ENCODE results near the gene TRIM17. TPM values are rescaled to one million over a fixed set of nuclear protein-coding genes. Genes with fewer than 3 reads are reported as not detected.
A peak's percentile ranks its signal among the peaks of the same experiment; 100 is the strongest.

TRIM17 gene
- total RNA-seq, 1 experiment from 2014 or later, result not detected

DNA sequence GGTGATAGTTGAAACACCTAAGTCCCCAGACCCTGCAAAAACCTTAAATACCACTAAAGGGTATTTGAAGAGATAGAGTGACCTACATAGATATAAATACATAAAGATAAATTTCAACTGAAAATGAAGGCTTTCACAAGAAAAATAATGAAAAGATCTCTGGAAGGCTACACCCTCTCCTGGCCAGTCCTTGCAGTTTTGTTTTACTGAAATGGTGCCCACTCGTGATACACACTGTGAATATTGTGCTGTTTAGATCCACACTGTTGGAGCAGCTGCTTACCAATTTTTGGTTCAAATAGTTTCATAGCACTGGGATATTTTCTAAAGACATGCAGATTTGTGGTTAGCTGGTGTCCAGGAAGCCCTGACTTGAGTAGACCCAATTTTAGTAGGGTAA lies 39.1 kb upstream of the TRIM17 start:
- peak overlapping the region; percentile 85 for H3K4me2 ChIP-seq (ENCODE audit: low read length)
- no peaks in the 10 kb centered on the region for H3F3A ChIP-seq (ENCODE audit: low read length, unreplicated experiment)
- POLR2A ChIA-PET (ENCODE audit: unreplicated experiment), result no interaction called here
- no peak overlapping the region for H2AFZ ChIP-seq (ENCODE audit: low read length)
- H3K36me3 ChIP-seq (ENCODE audit: low read depth, low read length), result no peaks in the 10 kb centered on the region
- ATAC-seq, result no peak
- no peak overlapping the region for H3K27ac ChIP-seq (ENCODE audit: low read length)
- H3K4me3 ChIP-seq (ENCODE audit: low read length), result peak overlapping the region; percentile 87
- intact Hi-C loops (cut with micrococcal nuclease), result loop anchor here (1.0 to 5.0 kb wide), 7 partner anchors 59 to 324 kb away; partner anchors contain the start of gene IBA57
- H3K9ac ChIP-seq (ENCODE audit: low read length), result peak overlapping the region; percentile 80; the same call in 1 of the 2 replicates
- no peaks in the 10 kb centered on the region for H3K9me2 ChIP-seq (replicated peaks; ENCODE audit: low read length)
- no TSS peak for BruUV-seq (replicated peaks)
- peaks cover 15% of the 10 kb centered on the region; the same call in 1 of the 2 replicates for H3K4me1 ChIP-seq (ENCODE audit: insufficient read depth, low read length)
- peaks cover 29% of the 10 kb centered on the region for H3K79me2 ChIP-seq (ENCODE audit: low read length)
- peaks cover 15% of the 10 kb centered on the region for H4K20me1 ChIP-seq (ENCODE audit: low read length)
- H3K27me3 ChIP-seq (ENCODE audit: low read length), result no peaks in the 10 kb centered on the region
- DNase-seq, result peak; percentile 42
- TF ChIP-seq, protein P1, sequence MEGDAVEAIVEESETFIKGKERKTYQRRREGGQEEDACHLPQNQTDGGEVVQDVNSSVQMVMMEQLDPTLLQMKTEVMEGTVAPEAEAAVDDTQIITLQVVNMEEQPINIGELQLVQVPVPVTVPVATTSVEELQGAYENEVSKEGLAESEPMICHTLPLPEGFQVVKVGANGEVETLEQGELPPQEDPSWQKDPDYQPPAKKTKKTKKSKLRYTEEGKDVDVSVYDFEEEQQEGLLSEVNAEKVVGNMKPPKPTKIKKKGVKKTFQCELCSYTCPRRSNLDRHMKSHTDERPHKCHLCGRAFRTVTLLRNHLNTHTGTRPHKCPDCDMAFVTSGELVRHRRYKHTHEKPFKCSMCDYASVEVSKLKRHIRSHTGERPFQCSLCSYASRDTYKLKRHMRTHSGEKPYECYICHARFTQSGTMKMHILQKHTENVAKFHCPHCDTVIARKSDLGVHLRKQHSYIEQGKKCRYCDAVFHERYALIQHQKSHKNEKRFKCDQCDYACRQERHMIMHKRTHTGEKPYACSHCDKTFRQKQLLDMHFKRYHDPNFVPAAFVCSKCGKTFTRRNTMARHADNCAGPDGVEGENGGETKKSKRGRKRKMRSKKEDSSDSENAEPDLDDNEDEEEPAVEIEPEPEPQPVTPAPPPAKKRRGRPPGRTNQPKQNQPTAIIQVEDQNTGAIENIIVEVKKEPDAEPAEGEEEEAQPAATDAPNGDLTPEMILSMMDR (conservative IDR thresholded peaks at IDR 0.05; ENCODE audit: low read depth, low read length), result peak; percentile 62
- no peak for TF ChIP-seq EZH2 (IDR thresholded peaks at IDR 0.05; ENCODE audit: low read length, unreplicated experiment)
- no peaks in the 10 kb centered on the region for H3K9me3 ChIP-seq (ENCODE audit: low read length)
- CTCF ChIA-PET, result no interaction called here

DNA sequence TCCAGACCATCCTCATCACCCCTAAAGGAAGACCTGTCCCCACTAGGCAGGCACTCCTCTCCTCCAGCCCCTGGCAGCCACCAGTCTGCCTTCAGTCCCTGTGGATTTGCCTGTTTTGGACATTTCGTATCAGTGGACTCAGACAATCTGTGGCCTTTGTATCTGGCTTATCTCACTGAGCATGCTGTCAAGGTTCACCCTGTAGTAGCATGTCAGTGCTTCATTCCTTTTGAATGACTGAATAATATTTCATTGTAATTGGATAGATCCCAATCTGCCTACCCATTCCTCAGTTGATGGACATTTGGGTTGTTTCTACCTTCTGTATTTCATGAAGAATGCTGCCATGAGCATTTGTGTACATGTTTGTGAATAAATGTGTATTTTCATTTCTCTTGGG lies 37.6 kb upstream of the TRIM17 start:
- no peak overlapping the region for H3K27ac ChIP-seq (ENCODE audit: low read length)
- TF ChIP-seq EZH2phosphoT487 (IDR thresholded peaks at IDR 0.05; ENCODE audit: borderline replicate concordance, low read length) (no peak), EZH2 (IDR thresholded peaks at IDR 0.05; ENCODE audit: low read length, unreplicated experiment) (no peak)
- TF ChIP-seq, protein P1 (conservative IDR thresholded peaks at IDR 0.05; ENCODE audit: low read depth, low read length), result no peak
- peaks cover 15% of the 10 kb centered on the region for H4K20me1 ChIP-seq (ENCODE audit: low read length)
- H3K27me3 ChIP-seq (ENCODE audit: low read length), result no peaks in the 10 kb centered on the region
- intact Hi-C loops (cut with micrococcal nuclease), result no loop called here
- H3K36me3 ChIP-seq (ENCODE audit: low read depth, low read length), result no peaks in the 10 kb centered on the region
- ATAC-seq, result no peak
- no peaks in the 10 kb centered on the region for H3K9me3 ChIP-seq (ENCODE audit: low read length)
- ChIA-PET POLR2A (ENCODE audit: unreplicated experiment) (no interaction called here), CTCF (no interaction called here)
- no peak for DNase-seq
- no peak overlapping the region for H3K9ac ChIP-seq (ENCODE audit: low read length)
- no peak overlapping the region for H2AFZ ChIP-seq (ENCODE audit: low read length)
- peaks cover 29% of the 10 kb centered on the region for H3K79me2 ChIP-seq (ENCODE audit: low read length)
- H3K9me2 ChIP-seq (replicated peaks; ENCODE audit: low read length), result no peaks in the 10 kb centered on the region
- H3K4me3 ChIP-seq (ENCODE audit: low read length), result no peak overlapping the region
- BruUV-seq (replicated peaks), result no TSS peak
- H3F3A ChIP-seq (ENCODE audit: low read length, unreplicated experiment), result no peaks in the 10 kb centered on the region
- no peak overlapping the region for H3K4me2 ChIP-seq (ENCODE audit: low read length)
- H3K4me1 ChIP-seq (ENCODE audit: insufficient read depth, low read length), result peaks cover 9% of the 10 kb centered on the region; the same call in 1 of the 2 replicates

DNA sequence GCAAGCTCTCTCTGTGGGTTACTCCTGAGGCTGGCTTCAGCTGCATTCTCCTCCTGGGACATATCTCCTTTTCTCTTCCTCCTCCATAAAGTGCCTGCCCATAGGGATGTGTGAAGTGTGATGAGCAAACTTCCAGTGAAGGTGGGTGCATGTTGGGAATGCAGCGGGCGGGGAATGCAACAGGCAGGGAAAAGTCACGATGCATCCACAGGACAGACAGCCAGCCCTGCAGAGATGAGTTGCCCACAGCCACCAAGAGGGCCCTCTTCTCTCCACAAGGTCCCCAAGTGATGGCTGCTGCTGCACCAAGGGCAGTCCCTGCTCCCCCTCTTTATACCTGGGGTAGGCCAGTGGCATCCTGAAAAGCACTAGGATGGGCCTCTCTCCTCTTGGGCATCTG lies 37.0 kb upstream of the TRIM17 start:
- POLR2A ChIA-PET (ENCODE audit: unreplicated experiment), result no interaction called here
- intact Hi-C loops (cut with micrococcal nuclease), result no loop called here

More for the DNA sequence above, 37.0 kb upstream of the TRIM17 start:
- no peaks in the 10 kb centered on the region for H3K36me3 ChIP-seq (ENCODE audit: low read depth, low read length)
- H3K9me2 ChIP-seq (replicated peaks; ENCODE audit: low read length), result no peaks in the 10 kb centered on the region
- no peak overlapping the region for H3K9ac ChIP-seq (ENCODE audit: low read length)
- TF ChIP-seq EZH2 (IDR thresholded peaks at IDR 0.05; ENCODE audit: low read length, unreplicated experiment), result no peak
- TF ChIP-seq, protein P1 (conservative IDR thresholded peaks at IDR 0.05; ENCODE audit: low read depth, low read length), result no peak
- TF ChIP-seq EZH2phosphoT487 (IDR thresholded peaks at IDR 0.05; ENCODE audit: borderline replicate concordance, low read length), result no peak
- no peak overlapping the region for H3K4me3 ChIP-seq (ENCODE audit: low read length)
- DNase-seq, result no peak
- CTCF ChIA-PET, result no interaction called here
- H3K79me2 ChIP-seq (ENCODE audit: low read length), result peaks cover 29% of the 10 kb centered on the region
- H2AFZ ChIP-seq (ENCODE audit: low read length), result no peak overlapping the region
- peaks cover 9% of the 10 kb centered on the region; the same call in 1 of the 2 replicates for H3K4me1 ChIP-seq (ENCODE audit: insufficient read depth, low read length)
- no peaks in the 10 kb centered on the region for H3K27me3 ChIP-seq (ENCODE audit: low read length)
- no TSS peak for BruUV-seq (replicated peaks)
- H3F3A ChIP-seq (ENCODE audit: low read length, unreplicated experiment), result no peaks in the 10 kb centered on the region
- H4K20me1 ChIP-seq (ENCODE audit: low read length), result peaks cover 15% of the 10 kb centered on the region
- H3K27ac ChIP-seq (ENCODE audit: low read length), result no peak overlapping the region
- H3K4me2 ChIP-seq (ENCODE audit: low read length), result no peak overlapping the region
- H3K9me3 ChIP-seq (ENCODE audit: low read length), result no peaks in the 10 kb centered on the region
- ATAC-seq, result no peak

Measured in PC-3 (cell line).